SK-N-MC (cell line): Measurements from ENCODE around the gene ZNF423.

Experiments
- DNase-seq: peaks from one replicate; pipeline ENCODE4 v3.0.0-alpha.2; 2011; ENCODE audit warnings: low read depth, low spot score
- H3K27ac ChIP-seq: fragments of 200-600 bp; sonication (generic); 2 replicates; pipeline ENCODE4 v1.5.1; 2016; ENCODE audit warnings: mixed run types
- H3K36me3 ChIP-seq: fragments of 200-600 bp; sonication (generic); 2 replicates; pipeline ENCODE4 v1.6.1; 2017; ENCODE audit warnings: antibody characterized with exemption, low read length, mixed read lengths; ENCODE audit not compliant: insufficient read depth
- H3K4me3 ChIP-seq: fragments of 200-600 bp; sonication (generic); 2 replicates; pipeline ENCODE4 v1.5.1; 2016
- H3K9ac ChIP-seq: fragments of 200-600 bp; sonication (generic); 2 replicates; pipeline ENCODE4 v1.8.0; 2017; ENCODE audit warnings: mixed run types, mixed read lengths; ENCODE audit not compliant: insufficient read length
- H3K9me3 ChIP-seq: fragments of 200-600 bp; sonication (generic); 2 replicates; pipeline ENCODE4 v1.6.1; 2017; ENCODE audit warnings: low read depth, mild to moderate bottlenecking, antibody characterized with exemption, low read length, moderate library complexity, mixed read lengths
- EZH2 ChIP-seq: fragments of 200-600 bp; sonication (generic); IDR thresholded peaks from one replicate; pipeline ENCODE4 v1.6.1; 2017; ENCODE audit warnings: antibody characterized with exemption
- FOXP2 ChIP-seq: optimal IDR thresholded peaks from 2 replicates; pipeline ENCODE3; 2011; ENCODE audit warnings: mild to moderate bottlenecking, moderate library complexity; ENCODE audit not compliant: insufficient read depth; ENCODE audit errors: extremely low read length, control extremely low read depth
- POLR2AphosphoS5 ChIP-seq: IDR thresholded peaks from 2 replicates; pipeline ENCODE4 v1.6.1; 2012; ENCODE audit warnings: mild to moderate bottlenecking, low read depth, low read length, borderline replicate concordance

Gene ZNF423

DNA sequence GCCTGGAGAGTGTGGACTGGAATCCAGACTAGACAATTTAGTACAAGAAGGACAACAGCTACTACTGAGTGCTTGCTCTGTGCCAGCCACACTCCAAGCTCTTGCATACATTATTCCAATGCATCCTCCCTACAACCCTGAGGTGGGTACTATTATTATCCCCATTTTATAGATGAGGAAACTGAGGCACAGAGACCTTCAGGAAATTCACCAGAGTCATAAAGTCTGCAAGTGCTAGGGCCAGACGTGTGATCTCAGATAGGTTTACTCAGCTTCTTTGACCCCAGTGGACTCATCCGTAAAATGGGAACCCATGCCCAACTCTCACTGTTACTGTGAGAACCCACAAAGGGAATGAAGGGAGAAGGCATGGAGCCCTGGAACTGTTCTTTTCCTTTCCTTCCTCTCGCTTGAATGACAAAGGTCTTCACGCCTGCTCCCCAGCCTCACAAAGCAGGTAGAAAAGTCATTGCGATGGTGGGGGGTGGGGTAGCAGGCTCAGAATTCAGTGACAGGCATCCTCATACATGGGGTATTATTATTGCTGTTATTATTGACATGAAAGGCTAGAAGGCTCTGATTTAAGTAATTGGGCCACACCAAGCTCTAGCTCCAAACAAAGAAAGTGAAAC lies 160.0 kb downstream of the ZNF423 start:
- Histone ChIP-seq H3K27ac (no peak overlapping the region), H3K36me3 (no peaks in the 10 kb centered on the region), H3K9me3 (no peaks in the 10 kb centered on the region), H3K9ac (no peak overlapping the region), H3K4me3 (no peak overlapping the region)
- TF ChIP-seq EZH2 (no peak), POLR2AphosphoS5 (no peak), FOXP2 (no peak)
- DNase-seq, result no peak

- H3K9me3 ChIP-seq, result no peaks in the 10 kb centered on the region
- no peak overlapping the region for H3K9ac ChIP-seq
- no peaks in the 10 kb centered on the region for H3K36me3 ChIP-seq
- no peak overlapping the region for H3K27ac ChIP-seq
- no peak overlapping the region for H3K4me3 ChIP-seq
- DNase-seq, result no peak
- no peak for TF ChIP-seq FOXP2
- TF ChIP-seq EZH2, result no peak
- TF ChIP-seq POLR2AphosphoS5, result no peak
These were observed 162.5 kb downstream of the ZNF423 start for GRCh38 chr16:49693445-49693844.

- Histone ChIP-seq H3K36me3 (no peaks in the 10 kb centered on the region), H3K9me3 (no peaks in the 10 kb centered on the region), H3K9ac (no peak overlapping the region), H3K4me3 (no peak overlapping the region), H3K27ac (no peak overlapping the region)
- DNase-seq, result no peak
- TF ChIP-seq POLR2AphosphoS5 (no peak), FOXP2 (no peak), EZH2 (no peak)
These were observed 165.1 kb downstream of the ZNF423 start for GRCh38 chr16:49690778-49691177.

- TF ChIP-seq FOXP2 (no peak), EZH2 (no peak), POLR2AphosphoS5 (no peak)
- Histone ChIP-seq H3K4me3 (no peak overlapping the region), H3K27ac (no peak overlapping the region), H3K9ac (no peak overlapping the region), H3K36me3 (no peaks in the 10 kb centered on the region), H3K9me3 (no peaks in the 10 kb centered on the region)
- no peak for DNase-seq
These were observed 167.7 kb downstream of the ZNF423 start for GRCh38 chr16:49688036-49688697.

DNA sequence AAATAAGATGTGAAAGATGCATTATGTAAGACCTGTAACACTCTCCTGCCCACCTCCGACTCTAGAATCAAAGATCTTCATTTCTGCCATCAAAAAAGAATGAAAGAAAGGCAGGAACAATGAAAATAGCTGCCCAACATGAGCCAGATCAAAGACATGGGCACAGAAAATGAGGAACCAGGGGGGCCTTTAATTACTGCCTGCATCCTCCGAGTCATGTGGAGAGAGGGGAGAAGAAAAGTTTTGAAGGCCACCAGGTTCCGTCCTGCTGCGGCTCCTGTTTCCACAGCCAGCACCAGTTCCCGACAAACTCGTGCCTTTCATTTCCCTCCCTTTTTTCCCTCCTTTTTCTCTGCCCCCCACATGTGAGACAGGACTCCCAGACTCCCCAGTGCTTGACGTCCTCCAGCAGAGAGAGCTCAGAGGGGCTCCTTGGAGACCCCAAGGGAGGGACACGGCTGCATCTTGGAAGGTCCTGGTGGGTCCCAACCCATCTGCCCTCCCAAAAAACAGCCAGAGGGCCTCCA lies 168.4 kb downstream of the ZNF423 start:
- no peak overlapping the region for H3K9ac ChIP-seq
- TF ChIP-seq POLR2AphosphoS5, result no peak
- TF ChIP-seq FOXP2, result no peak
- no peak for TF ChIP-seq EZH2
- H3K4me3 ChIP-seq, result no peak overlapping the region

GRCh38 chr16:49684696-49685095 lies 171.2 kb downstream of the ZNF423 start:
- Histone ChIP-seq H3K36me3 (no peaks in the 10 kb centered on the region), H3K4me3 (no peak overlapping the region), H3K27ac (no peak overlapping the region), H3K9me3 (no peaks in the 10 kb centered on the region), H3K9ac (no peak overlapping the region)
- no peak for DNase-seq
- TF ChIP-seq EZH2, result no peak
- TF ChIP-seq FOXP2, result no peak
- TF ChIP-seq POLR2AphosphoS5, result no peak

More for the DNA sequence above, 168.4 kb downstream of the ZNF423 start:
- Histone ChIP-seq H3K27ac (no peak overlapping the region), H3K9me3 (no peaks in the 10 kb centered on the region), H3K36me3 (no peaks in the 10 kb centered on the region)
- DNase-seq, result no peak

GRCh38 chr16:49682577-49683165 lies 173.2 kb downstream of the ZNF423 start:
- H3K4me3 ChIP-seq, result no peak overlapping the region
- H3K9ac ChIP-seq, result no peak overlapping the region
- DNase-seq, result no peak
- TF ChIP-seq EZH2, result no peak
- no peak for TF ChIP-seq POLR2AphosphoS5
- no peak for TF ChIP-seq FOXP2
- no peaks in the 10 kb centered on the region for H3K9me3 ChIP-seq
- H3K36me3 ChIP-seq, result no peaks in the 10 kb centered on the region
- H3K27ac ChIP-seq, result no peak overlapping the region

- Histone ChIP-seq H3K36me3 (no peaks in the 10 kb centered on the region), H3K9ac (no peak overlapping the region), H3K27ac (no peak overlapping the region), H3K4me3 (no peak overlapping the region), H3K9me3 (no peaks in the 10 kb centered on the region)
- DNase-seq, result no peak
- TF ChIP-seq EZH2, result no peak
- no peak for TF ChIP-seq FOXP2
- no peak for TF ChIP-seq POLR2AphosphoS5
These were observed 174.6 kb downstream of the ZNF423 start for GRCh38 chr16:49681217-49681883.
